Parathyroid adenoma (tissue), 2 donors: Measurements from ENCODE around the gene KRT34.
"Not testable (repeated sequence)": the region's sequence is repeated elsewhere in the genome, so short reads cannot be mapped to it uniquely, and the experiment has no call there.

Source experiments
- H2AFZ ChIP-seq: fragments of 300-600 bp; sonication (generic); one replicate; pipeline ENCODE4 v1.7.0; 2017; ENCODE audit warnings: antibody characterized with exemption, mild to moderate bottlenecking
- H3K27ac ChIP-seq: fragments of 300-600 bp; sonication (generic); one replicate; pipeline ENCODE4 v1.7.0; 2017
- H3K27me3 ChIP-seq: fragments of 300-600 bp; sonication (generic); one replicate; pipeline ENCODE4 v1.7.0; 2017; ENCODE audit warnings: low read length; ENCODE audit not compliant: control insufficient read depth, insufficient read depth
- H3K36me3 ChIP-seq: fragments of 300-600 bp; sonication (generic); one replicate; pipeline ENCODE4 v1.7.0; 2017; ENCODE audit warnings: low read length; ENCODE audit not compliant: control insufficient read depth, insufficient read depth
- H3K4me1 ChIP-seq: fragments of 300-600 bp; sonication (generic); one replicate; pipeline ENCODE4 v1.7.0; 2017; ENCODE audit warnings: control low read depth
- H3K4me2 ChIP-seq: fragments of 300-600 bp; sonication (generic); one replicate; pipeline ENCODE4 v1.7.0; 2017; ENCODE audit warnings: low read length
- H3K4me3 ChIP-seq: fragments of 300-600 bp; sonication (generic); one replicate; pipeline ENCODE4 v1.7.0; 2017; ENCODE audit warnings: low read depth, low read length
- H3K79me2 ChIP-seq: fragments of 300-600 bp; sonication (generic); one replicate; pipeline ENCODE4 v1.7.0; 2017; ENCODE audit warnings: control low read depth
- H3K9ac ChIP-seq: fragments of 300-600 bp; sonication (generic); one replicate; pipeline ENCODE4 v1.7.0; 2017; ENCODE audit warnings: mild to moderate bottlenecking
- H3K9me3 ChIP-seq: fragments of 300-600 bp; sonication (generic); one replicate; pipeline ENCODE4 v1.7.0; 2017; ENCODE audit warnings: low read length; ENCODE audit not compliant: control insufficient read depth
- CTCF ChIP-seq: fragments of 300-600 bp; sonication (generic); IDR thresholded peaks from one replicate; pipeline ENCODE4 v1.7.0; 2017; ENCODE audit warnings: antibody characterized with exemption, mild to moderate bottlenecking
- donor health status: primary hyperparathyroidism.

KRT34 gene

GRCh38 chr17:41381943-41382342, at the start of gene KRT34:
Gene KRT34 (minus strand): TSS chr17:41382306. CDS start chr17:41382246, 60 bp downstream.
- not testable (repeated sequence) for H3K4me1 ChIP-seq, H3K27me3 ChIP-seq, H3K9ac ChIP-seq, H3K27ac ChIP-seq, H3K4me2 ChIP-seq, H3K79me2 ChIP-seq, H3K4me3 ChIP-seq, H3K9me3 ChIP-seq, H2AFZ ChIP-seq, H3K36me3 ChIP-seq

- H2AFZ ChIP-seq, H3K79me2 ChIP-seq, H3K27ac ChIP-seq, H3K4me3 ChIP-seq, H3K27me3 ChIP-seq, H3K4me1 ChIP-seq, H3K9ac ChIP-seq, H3K36me3 ChIP-seq, H3K9me3 ChIP-seq, H3K4me2 ChIP-seq: not testable (repeated sequence)
Measured at GRCh38 chr17:41430376-41430775, 48.3 kb upstream of the KRT34 start.

- TF ChIP-seq CTCF = no peak
- Histone ChIP-seq H2AFZ (no peak overlapping the region), H3K36me3 (no peaks in the 10 kb centered on the region), H3K9me3 (no peaks in the 10 kb centered on the region), H3K27ac (no peak overlapping the region), H3K4me2 (no peak overlapping the region), H3K4me1 (no peaks in the 10 kb centered on the region), H3K9ac (no peak overlapping the region), H3K27me3 (no peaks in the 10 kb centered on the region), H3K4me3 (no peak overlapping the region), H3K79me2 (no peaks in the 10 kb centered on the region)
Measured at GRCh38 chr17:41429667-41430066, 47.6 kb upstream of the KRT34 start.

GRCh38 chr17:41428591-41429291, 46.6 kb upstream of the KRT34 start:
- Histone ChIP-seq H3K27ac (no peak overlapping the region), H3K9ac (no peak overlapping the region), H3K79me2 (no peaks in the 10 kb centered on the region), H2AFZ (no peak overlapping the region), H3K4me2 (no peak overlapping the region), H3K4me3 (no peak overlapping the region), H3K9me3 (no peaks in the 10 kb centered on the region), H3K4me1 (no peaks in the 10 kb centered on the region), H3K36me3 (no peaks in the 10 kb centered on the region), H3K27me3 (no peaks in the 10 kb centered on the region)
- TF ChIP-seq CTCF = no peak

GRCh38 chr17:41424111-41424635, 42.1 kb upstream of the KRT34 start, which contains the start of gene KRT37:
Gene KRT37 (minus strand): TSS chr17:41424585. CDS start chr17:41424523, 62 bp downstream.
- no peak for TF ChIP-seq CTCF
- Histone ChIP-seq H3K79me2 (no peaks in the 10 kb centered on the region), H3K9ac (no peak within 1 kb of the TSS), H3K4me1 (no peaks in the 10 kb centered on the region), H3K9me3 (no peaks in the 10 kb centered on the region), H3K4me2 (no peak within 1 kb of the TSS), H3K27me3 (no peaks in the 10 kb centered on the region), H2AFZ (no peak within 1 kb of the TSS), H3K4me3 (no peak within 1 kb of the TSS), H3K36me3 (no peaks in the 10 kb centered on the region), H3K27ac (no peak within 1 kb of the TSS)

- not testable (repeated sequence) for H3K36me3 ChIP-seq, H3K79me2 ChIP-seq, H3K9me3 ChIP-seq, H3K27ac ChIP-seq, H3K9ac ChIP-seq, H3K4me2 ChIP-seq, H2AFZ ChIP-seq, H3K27me3 ChIP-seq, H3K4me1 ChIP-seq, H3K4me3 ChIP-seq
Measured at GRCh38 chr17:41422586-41422985, 40.5 kb upstream of the KRT34 start.
